ENCODE data around the gene UBE2F.

DNA sequence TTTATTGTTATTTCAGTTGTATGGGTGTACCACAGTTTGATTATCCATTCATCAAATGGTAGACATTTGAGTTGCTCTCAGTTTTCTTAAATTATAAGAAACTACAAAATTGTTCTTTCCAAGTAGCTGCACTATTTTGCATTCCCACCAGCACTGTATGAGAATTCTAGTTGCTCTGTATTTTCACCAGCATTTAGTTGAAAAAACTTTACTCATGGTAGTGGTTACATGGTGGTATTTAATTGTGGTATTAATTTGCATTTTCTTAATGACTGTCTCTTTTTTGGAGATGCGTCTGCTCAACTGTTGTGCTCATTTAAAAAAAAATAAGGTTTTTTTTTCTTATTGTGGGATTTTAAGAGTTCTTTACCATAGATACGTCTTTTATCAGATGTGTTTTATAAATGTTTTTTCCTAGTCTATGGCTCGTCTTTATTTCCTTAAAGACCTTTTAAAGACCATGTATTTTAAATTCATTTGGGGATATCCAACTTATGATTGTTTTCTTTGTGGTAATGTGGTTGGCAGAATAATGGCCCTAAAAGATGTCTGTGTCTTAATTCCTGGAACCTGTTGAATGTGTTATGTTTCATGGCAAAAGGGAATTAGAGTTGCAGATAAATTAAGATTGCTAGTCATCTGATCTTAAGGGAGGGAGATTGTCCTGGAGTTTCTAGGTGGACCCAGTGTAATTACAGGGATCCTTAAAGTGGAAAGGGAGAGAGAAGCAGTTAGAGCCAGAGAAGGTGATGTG is 37.4 kb downstream of the UBE2F start:
- TF ChIP-seq, protein P1, sequence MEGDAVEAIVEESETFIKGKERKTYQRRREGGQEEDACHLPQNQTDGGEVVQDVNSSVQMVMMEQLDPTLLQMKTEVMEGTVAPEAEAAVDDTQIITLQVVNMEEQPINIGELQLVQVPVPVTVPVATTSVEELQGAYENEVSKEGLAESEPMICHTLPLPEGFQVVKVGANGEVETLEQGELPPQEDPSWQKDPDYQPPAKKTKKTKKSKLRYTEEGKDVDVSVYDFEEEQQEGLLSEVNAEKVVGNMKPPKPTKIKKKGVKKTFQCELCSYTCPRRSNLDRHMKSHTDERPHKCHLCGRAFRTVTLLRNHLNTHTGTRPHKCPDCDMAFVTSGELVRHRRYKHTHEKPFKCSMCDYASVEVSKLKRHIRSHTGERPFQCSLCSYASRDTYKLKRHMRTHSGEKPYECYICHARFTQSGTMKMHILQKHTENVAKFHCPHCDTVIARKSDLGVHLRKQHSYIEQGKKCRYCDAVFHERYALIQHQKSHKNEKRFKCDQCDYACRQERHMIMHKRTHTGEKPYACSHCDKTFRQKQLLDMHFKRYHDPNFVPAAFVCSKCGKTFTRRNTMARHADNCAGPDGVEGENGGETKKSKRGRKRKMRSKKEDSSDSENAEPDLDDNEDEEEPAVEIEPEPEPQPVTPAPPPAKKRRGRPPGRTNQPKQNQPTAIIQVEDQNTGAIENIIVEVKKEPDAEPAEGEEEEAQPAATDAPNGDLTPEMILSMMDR (IDR thresholded peaks at IDR 0.05 in 4 of 5, conservative IDR thresholded peaks at IDR 0.05 in 1 of 5) = no peak
- no peak for TF ChIP-seq POLR2A (IDR thresholded peaks at IDR 0.05)
